Lung (tissue), 12 donors: ENCODE measurements around the gene AIP. TPM values are rescaled to one million over a fixed set of nuclear protein-coding genes. Genes with fewer than 3 reads are reported as not detected.

ENCODE experiments used
- ATAC-seq: fragments of 200-7000 bp; cut with Tn5 transposase; one replicate; pipeline ENCODE4 v1.9.1; 2020; ENCODE audit warnings: moderate number of reproducible peaks; ENCODE audit not compliant: insufficient read depth, low FRiP score
- DNase-seq, 3 donors: peaks; one replicate each; pipeline ENCODE4 v3.0.0-alpha.2; 2013 to 2017
- H3K27ac ChIP-seq, 2 donors: one replicate each; pipeline ENCODE4 v1.5.1; 2013; ENCODE audit warnings: mild to moderate bottlenecking in 2 of 2, moderate library complexity in 2 of 2, control low read depth in 1 of 2, inconsistent platforms in 1 of 2, low read depth in 1 of 2, low read length in 1 of 2
- H3K27me3 ChIP-seq, 3 donors: one replicate each; pipeline ENCODE4 v1.5.1; 2013; ENCODE audit warnings: low read length in 2 of 3; ENCODE audit not compliant: control insufficient read depth in 3 of 3, insufficient read depth in 3 of 3
- H3K36me3 ChIP-seq, 4 donors: one replicate each; pipeline ENCODE4 v1.5.1; 2013; ENCODE audit warnings: low read length in 4 of 4, mild to moderate bottlenecking in 1 of 4, moderate library complexity in 1 of 4; ENCODE audit not compliant: control insufficient read depth in 4 of 4, insufficient read depth in 4 of 4
- H3K4me1 ChIP-seq, 5 donors: one replicate each; pipeline ENCODE4 v1.5.1; 2013; ENCODE audit warnings: low read length in 5 of 5, mild to moderate bottlenecking in 2 of 5, moderate library complexity in 1 of 5; ENCODE audit not compliant: control insufficient read depth in 5 of 5, insufficient read depth in 5 of 5
- H3K4me3 ChIP-seq: one replicate; pipeline ENCODE4 v1.5.1; 2013; ENCODE audit warnings: mild to moderate bottlenecking, control low read depth, moderate library complexity
- H3K9ac ChIP-seq, 2 donors: one replicate each; pipeline ENCODE4 v1.5.1; 2013; ENCODE audit warnings: low read length in 2 of 2, control low read depth in 1 of 2; ENCODE audit not compliant: insufficient read depth in 1 of 2
- H3K9me3 ChIP-seq, 4 donors: one replicate each; pipeline ENCODE4 v1.5.1; 2013; ENCODE audit warnings: low read length in 3 of 4, mild to moderate bottlenecking in 1 of 4, moderate library complexity in 1 of 4; ENCODE audit not compliant: control insufficient read depth in 4 of 4, insufficient read depth in 3 of 4
- WGBS, 2 donors: extraction: QIAGEN DNeasy Blood & Tissue Kit; methylation state at CpG; one replicate each; pipeline ENCODE4 v1.1.7; 2013; 5-methylcytosine and 5-hydroxymethylcytosine counted together
- polyA plus RNA-seq, 2 donors: library from polyadenylated mRNA; stranded (reverse); fragments of 200-250 nt; gene quantifications; one replicate each; pipeline ENCODE4 v1.2.1, GENCODE V29; 2013
- total RNA-seq, 2 donors: library from RNA; depleted of rRNA in 1 of 2; stranded (reverse); fragments of >200 nt in 1 of 2; gene quantifications; one replicate each; pipeline ENCODE4 v1.2.1, GENCODE V29; 2014 to 2021
- TF ChIP-seq, protein P1 (sequence below): IDR thresholded peaks from 2 replicates; pipeline ENCODE4 v1.5.1; 2012; ENCODE audit warnings: mild to moderate bottlenecking; ENCODE audit errors: control extremely low read depth, extremely low read depth
- donor health status: control.
- donor health status: control.
- donor health status: Bipolar disorder and iron deficiency.
- donor health status: healthy.
- donor health status: DM: yes; HTN: yes; CAD: no.

The AIP gene
- total and polyA plus RNA-seq, 4 donors: 60.0 to 126 (median 73.8) TPM

DNA sequence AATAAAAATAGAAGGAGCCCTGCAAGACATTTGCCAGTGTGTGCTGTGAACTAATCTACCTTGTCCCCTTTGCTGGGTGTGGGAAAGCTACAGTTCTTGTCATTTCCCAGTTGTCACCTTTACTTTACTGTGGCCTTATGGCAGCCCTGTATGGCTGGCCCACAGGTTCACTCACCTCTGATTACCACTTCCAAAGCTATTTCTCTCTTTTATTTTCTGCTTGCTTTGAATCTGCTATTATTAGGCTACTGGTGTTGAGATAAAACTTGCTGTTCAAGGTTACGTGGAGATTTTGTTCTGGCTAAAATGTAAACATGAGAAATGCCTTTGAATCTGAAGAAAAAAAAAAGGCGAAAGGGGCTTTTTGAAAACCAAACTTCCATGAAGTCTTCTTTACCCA is 50.1 kb downstream of the AIP start:
- DNase-seq (no peak), ATAC-seq (no peak)
- TF ChIP-seq, protein P1, sequence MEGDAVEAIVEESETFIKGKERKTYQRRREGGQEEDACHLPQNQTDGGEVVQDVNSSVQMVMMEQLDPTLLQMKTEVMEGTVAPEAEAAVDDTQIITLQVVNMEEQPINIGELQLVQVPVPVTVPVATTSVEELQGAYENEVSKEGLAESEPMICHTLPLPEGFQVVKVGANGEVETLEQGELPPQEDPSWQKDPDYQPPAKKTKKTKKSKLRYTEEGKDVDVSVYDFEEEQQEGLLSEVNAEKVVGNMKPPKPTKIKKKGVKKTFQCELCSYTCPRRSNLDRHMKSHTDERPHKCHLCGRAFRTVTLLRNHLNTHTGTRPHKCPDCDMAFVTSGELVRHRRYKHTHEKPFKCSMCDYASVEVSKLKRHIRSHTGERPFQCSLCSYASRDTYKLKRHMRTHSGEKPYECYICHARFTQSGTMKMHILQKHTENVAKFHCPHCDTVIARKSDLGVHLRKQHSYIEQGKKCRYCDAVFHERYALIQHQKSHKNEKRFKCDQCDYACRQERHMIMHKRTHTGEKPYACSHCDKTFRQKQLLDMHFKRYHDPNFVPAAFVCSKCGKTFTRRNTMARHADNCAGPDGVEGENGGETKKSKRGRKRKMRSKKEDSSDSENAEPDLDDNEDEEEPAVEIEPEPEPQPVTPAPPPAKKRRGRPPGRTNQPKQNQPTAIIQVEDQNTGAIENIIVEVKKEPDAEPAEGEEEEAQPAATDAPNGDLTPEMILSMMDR: no peak
- H3K9me3 ChIP-seq: peaks cover 0 to 3% (median 1%) of the 10 kb centered on the region in 4 donors
- 78 to 87% methylated on average over 2 of the region's 2 CpGs for WGBS, 2 donors
- no peaks in the 10 kb centered on the region for H3K36me3 ChIP-seq
- H3K4me3 ChIP-seq: no peak overlapping the region
- H3K27me3 ChIP-seq: no peaks in the 10 kb centered on the region
- no peak overlapping the region for H3K27ac ChIP-seq
- no peak overlapping the region for H3K9ac ChIP-seq
- H3K4me1 ChIP-seq: no peaks in the 10 kb centered on the region

DNA sequence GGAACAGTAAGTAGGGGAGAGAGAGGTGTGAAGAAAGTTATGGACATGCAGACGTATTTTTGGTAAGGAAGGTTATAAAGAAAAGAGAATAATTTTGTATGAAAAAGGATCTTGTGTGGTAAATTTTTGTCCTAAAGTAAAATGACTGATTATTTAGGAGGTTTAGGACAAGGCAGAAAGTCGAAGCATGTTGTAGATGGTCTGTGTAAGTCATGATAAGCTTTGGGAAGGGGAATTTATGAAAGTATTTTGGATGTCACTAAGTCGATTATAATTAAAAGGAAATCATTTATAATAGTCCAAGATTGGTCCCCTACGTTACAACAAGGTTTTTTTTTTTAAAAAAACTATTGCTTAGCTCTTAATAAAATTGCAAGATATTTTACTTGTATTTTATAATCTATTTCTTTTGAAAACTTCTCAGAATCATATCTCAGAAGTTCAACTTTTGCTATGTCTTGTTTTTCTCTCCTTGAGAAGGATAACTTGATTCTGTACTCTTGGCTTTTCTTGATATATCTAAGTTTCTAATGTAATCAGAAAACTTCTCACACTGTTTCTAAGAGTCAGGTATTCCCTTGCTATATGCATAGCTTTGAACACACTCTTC is 51.3 kb downstream of the AIP start:
- WGBS, 2 donors: 38 to 47% methylated on average over 4 of the region's 4 CpGs
- Histone ChIP-seq H3K4me1 (no peaks in the 10 kb centered on the region), H3K36me3 (no peaks in the 10 kb centered on the region), H3K9me3 (peaks cover 0 to 3% (median 1%) of the 10 kb centered on the region in 4 donors), H3K27me3 (no peaks in the 10 kb centered on the region), H3K4me3 (no peak overlapping the region), H3K27ac (no peak overlapping the region), H3K9ac (no peak overlapping the region)
- TF ChIP-seq, protein P1: no peak
- ATAC-seq (no peak), DNase-seq (peak in 1 of 3 donors; percentile 11)

DNA sequence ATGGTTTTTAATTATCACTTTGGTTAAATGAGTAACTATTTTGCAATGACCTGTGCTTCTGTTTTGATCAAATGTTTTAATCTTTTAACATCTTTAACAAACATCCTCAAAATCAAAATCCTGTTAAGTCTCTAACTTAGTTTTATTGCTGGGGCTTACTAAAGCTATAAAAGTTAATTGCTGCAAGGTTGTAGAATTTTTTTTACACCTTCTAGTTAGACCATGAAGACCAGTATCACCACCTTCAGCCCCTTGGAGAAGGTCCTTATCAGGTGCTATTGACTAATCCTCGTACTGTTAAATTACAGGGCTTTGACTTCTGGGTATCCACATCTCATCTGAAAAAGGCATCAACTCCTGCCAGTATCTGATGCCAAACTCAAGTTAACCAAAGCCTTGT is 52.7 kb downstream of the AIP start:
- ATAC-seq (no peak), DNase-seq (no peak)
- TF ChIP-seq, protein P1: no peak
- H3K9ac ChIP-seq: no peak overlapping the region
- no peak overlapping the region for H3K27ac ChIP-seq
- H3K9me3 ChIP-seq: peaks cover 0 to 3% (median 1%) of the 10 kb centered on the region in 4 donors
- H3K36me3 ChIP-seq: no peaks in the 10 kb centered on the region
- no peaks in the 10 kb centered on the region for H3K4me1 ChIP-seq
- WGBS, 2 donors: 84% methylated on average over 1 of the region's 1 CpG
- no peaks in the 10 kb centered on the region for H3K27me3 ChIP-seq
- H3K4me3 ChIP-seq: no peak overlapping the region

DNA sequence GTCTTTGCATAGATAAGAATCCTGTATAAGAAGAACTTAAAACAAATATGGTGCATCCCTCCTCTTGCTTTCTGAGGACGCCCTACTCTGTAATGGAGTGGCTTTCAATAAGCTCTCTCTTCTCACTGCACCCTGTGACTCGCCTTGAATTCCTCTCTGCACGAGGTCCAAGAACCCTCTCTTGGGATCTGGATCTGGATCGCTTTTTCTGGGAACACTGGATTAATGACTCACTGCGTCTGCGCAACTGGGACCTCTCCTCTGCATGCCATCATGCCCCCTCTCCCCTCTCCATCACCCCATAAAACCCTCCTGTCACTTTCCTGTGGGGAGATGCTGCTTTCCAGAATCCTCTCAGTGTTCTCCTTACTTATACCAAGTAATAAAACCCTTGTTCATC is 55.5 kb downstream of the AIP start:
- Histone ChIP-seq H3K4me3 (no peak overlapping the region), H3K9ac (no peak overlapping the region), H3K27ac (no peak overlapping the region), H3K4me1 (no peaks in the 10 kb centered on the region), H3K27me3 (no peaks in the 10 kb centered on the region), H3K36me3 (no peaks in the 10 kb centered on the region), H3K9me3 (peaks cover 0 to 3% (median 1%) of the 10 kb centered on the region in 4 donors)
- TF ChIP-seq, protein P1: no peak
- 74 to 90% methylated on average over 6 of the region's 6 CpGs for WGBS, 2 donors
- ATAC-seq (no peak), DNase-seq (no peak)
